ENCODE data around the gene RLN2. TPM values are rescaled to one million over a fixed set of nuclear protein-coding genes. Genes with fewer than 3 reads are reported as not detected.
"Not testable (repeated sequence)": the region's sequence is repeated elsewhere in the genome, so short reads cannot be mapped to it uniquely, and the experiment has no call there.

The RLN2 gene
- 1 to 10 TPM; 3.0 to 4.2 (median 3.4) TPM for polyA plus RNA-seq (ENCODE audit: insufficient read length in 3 of 3)

- DNase-seq (ENCODE audit: low read depth in 3 of 3, low spot score in 2 of 3), result peak in 1 of 3 donors; percentile 5
These were observed at the start of gene RLN2 for GRCh38 chr9:5303840-5304795. TSS of gene RLN2 (minus strand) at chr9:5304716. CDS start at chr9:5304580, 136 bp downstream.

GRCh38 chr9:5354184-5354583 lies 49.7 kb upstream of the RLN2 start:
- DNase-seq (ENCODE audit: low read depth in 3 of 3, low spot score in 2 of 3), result no peak

DNA sequence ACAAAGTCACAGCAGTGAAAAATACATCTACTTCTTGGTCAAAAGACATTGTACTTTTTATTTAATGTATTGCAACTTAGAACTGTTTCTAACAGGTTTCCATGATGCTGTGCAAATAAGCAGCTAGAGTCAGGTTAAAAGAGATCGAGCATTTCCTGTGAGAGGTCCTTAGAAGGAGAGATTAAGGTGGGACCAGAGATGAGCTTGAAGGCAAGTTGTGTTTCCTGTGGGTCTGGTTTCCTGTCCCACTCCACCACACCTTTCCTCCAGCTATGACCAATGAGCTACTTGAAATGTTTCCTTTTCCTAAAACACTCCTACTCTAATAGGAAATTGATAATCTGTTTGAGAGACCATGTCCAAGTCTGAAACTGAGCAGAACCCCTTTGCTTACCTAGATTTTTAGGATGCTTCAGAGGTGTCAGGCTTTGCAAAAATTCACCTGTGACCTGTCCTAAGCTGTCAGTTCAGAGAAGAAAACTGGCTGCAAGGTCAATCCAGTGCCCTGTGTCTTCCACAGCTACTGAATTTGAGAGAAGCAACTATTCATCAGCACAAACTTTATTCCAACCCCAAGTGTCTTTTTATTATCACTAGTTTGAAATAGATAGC lies 48.2 kb upstream of the RLN2 start:
- no peak for DNase-seq (ENCODE audit: low read depth in 3 of 3, low spot score in 2 of 3)

DNA sequence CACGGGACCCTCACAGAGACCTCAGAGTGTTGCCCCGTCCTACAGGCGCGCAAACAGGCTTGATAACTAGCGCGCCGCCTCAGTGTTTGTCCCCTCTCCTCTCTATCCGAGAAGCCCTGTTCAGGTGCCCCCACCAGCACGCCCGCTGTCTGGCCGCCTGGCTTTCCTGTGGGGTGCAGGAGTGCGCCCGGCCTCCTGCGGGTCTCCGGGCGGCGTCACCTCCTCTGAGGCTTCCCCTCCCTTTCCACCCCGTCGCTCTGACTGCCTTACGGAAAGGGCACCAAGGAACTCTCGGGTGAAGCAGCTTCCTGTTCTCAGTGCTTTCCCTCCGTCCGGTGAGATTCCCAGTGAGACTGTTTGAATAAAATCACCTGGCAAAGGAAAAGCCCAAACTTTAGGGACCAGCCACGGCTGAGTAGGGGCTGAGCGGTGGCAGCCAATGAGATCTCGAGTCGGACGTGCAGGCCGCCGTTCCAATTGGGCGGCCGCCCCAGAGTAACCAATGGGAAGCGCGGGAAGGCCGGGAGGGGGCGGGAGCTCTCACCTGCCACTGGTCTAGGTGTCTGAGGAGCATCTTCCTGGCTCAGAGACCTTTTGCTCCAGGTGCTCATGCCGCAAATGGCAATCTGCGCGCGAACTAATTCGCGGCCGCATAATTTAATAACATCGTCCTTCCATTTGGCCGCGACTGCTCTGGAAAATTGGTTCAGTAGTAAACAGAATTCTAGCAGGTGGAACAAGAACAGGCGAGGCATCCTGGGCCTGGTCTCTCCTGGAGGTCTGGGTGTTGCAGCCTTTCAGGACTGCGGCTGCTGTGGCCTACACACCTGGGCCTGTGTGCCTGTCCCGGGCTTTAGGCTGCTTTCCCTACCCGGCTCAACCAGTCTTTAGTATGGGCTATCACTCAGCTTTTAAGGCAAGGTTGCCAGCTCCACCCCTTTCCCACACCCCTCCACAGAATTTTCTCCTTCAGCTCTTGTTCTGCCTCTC lies 34.8 kb upstream of the RLN2 start, which contains the start of gene RLN1:
RLN1 (minus strand) TSS at position 885 of the 990 bp plus-strand sequence; CDS start at position 755, 130 bp downstream.
- peak in 1 of 3 donors; percentile 3 for DNase-seq (ENCODE audit: low read depth in 3 of 3, low spot score in 2 of 3)

DNA sequence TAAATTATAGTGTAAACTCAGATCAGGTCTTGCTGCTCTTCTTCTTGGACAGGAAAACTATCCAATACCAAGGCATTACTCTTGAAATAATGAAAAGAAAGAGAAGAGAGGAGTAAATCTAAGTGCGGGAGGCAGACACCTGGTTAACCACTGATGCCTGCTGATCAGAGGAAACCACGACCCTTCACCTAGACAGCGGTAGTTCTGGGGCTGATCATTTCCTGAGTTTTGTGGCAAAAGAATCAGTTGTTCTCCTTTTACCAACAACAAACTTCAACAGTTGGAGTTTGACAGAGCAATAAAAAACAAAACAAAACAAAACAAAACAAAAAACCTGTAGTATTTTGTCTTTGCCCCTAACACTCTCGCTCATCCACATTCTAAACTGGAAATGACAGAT lies 32.2 kb upstream of the RLN2 start:
- DNase-seq (ENCODE audit: low read depth in 3 of 3, low spot score in 2 of 3), result no peak

DNA sequence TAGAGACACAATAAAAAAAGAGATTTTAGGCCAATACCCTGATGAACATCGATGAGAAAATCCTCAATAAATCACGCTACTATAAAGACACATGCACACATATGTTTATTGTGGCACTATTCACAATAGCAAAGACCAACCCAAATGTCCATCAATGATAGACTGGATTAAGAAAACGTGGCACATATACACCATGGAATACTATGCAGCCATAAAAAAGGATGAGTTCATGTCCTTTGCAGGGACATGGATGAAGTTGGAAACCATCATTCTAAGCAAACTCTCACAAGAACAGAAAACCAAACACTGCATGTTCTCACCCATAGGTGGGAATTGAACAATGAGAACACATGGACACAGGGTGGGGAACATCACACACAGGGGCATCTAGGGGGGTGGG lies 26.8 kb upstream of the RLN2 start:
- DNase-seq (ENCODE audit: low read depth in 3 of 3, low spot score in 2 of 3), result not testable (repeated sequence)

GRCh38 chr9:5326893-5327548 lies 22.5 kb upstream of the RLN2 start:
- no peak for DNase-seq (ENCODE audit: low read depth in 3 of 3, low spot score in 2 of 3)

DNA sequence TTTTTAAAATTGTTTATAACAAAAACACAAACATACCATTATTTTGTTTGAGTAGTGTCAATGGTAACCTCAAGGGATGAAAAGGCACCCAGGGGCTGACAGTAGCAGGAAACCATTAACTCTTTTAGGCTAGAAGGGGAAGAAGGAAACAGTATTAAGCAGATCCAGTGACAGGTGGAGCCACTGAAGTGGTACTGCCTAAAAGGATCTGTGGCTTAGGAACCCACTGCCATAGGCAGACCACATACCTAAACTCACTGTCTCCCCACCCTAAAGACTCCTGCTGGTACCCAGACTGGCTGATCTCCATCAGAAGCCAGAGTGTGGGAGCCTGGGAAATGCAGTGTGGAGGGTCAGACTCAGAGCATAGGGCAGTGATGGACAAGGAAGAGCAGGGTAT lies 21.7 kb upstream of the RLN2 start:
- DNase-seq (ENCODE audit: low read depth in 3 of 3, low spot score in 2 of 3), result no peak

GRCh38 chr9:5321601-5322000 lies 17.1 kb upstream of the RLN2 start:
- not testable (repeated sequence) for DNase-seq (ENCODE audit: low read depth in 3 of 3, low spot score in 2 of 3)

- DNase-seq (ENCODE audit: low read depth in 3 of 3, low spot score in 2 of 3), result no peak
These were observed 16.5 kb upstream of the RLN2 start for GRCh38 chr9:5321058-5321457.

DNA sequence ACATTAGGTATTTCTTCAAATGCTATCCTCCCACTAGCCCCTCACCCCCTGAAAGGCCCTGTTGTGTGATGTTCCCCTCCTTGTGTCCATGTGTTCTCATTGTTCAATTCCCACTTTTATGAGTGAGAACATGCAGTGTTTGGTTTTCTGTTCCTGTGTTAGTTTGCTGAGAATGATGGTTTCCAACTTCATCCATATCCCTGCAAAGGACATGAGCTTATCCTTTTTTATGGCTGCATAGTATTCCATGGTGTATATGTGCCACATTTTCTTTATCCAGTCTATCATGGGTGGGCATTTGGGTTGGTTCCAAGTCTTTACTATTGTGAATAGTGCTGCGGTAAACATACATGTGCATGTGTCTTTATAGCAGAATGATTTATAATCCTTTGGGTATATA lies 11.9 kb upstream of the RLN2 start:
- not testable (repeated sequence) for DNase-seq (ENCODE audit: low read depth in 3 of 3, low spot score in 2 of 3)

DNA sequence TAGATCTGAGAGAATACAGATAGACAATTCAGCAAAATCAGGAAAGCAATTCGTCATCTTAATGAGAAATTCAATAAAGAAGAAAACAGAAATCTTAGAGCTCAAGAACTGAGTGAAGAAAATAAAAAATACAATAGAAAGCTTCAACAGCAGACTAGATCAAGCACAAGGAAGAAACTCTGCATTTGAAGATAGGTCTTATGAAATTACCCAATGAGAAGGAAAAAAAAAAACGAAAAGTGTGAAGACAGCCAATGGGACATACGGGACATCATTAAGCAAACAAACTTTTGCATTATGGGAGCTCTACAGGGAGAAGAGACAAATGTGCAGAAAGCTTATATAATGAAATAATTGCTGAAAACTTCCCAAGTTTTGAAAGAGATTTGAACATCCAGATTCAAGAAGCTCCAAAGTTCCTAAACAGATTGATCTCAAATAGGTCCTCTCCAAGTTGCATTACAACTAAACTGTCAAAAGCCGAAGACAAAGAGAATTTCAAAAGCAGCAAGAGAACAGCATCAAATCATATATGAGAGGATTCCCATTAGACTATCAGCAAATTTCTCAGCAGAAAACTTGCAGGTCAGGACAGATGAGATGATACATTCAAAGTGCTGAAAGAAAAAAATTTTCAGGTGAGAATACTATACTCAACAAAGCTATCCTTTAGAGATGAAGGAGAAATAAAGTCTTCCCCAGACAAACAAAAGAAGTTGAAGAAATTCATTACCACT lies 10.8 kb upstream of the RLN2 start:
- no peak for DNase-seq (ENCODE audit: low read depth in 3 of 3, low spot score in 2 of 3)

GRCh38 chr9:5310851-5311250 lies 6.3 kb upstream of the RLN2 start:
- no peak for DNase-seq (ENCODE audit: low read depth in 3 of 3, low spot score in 2 of 3)

DNA sequence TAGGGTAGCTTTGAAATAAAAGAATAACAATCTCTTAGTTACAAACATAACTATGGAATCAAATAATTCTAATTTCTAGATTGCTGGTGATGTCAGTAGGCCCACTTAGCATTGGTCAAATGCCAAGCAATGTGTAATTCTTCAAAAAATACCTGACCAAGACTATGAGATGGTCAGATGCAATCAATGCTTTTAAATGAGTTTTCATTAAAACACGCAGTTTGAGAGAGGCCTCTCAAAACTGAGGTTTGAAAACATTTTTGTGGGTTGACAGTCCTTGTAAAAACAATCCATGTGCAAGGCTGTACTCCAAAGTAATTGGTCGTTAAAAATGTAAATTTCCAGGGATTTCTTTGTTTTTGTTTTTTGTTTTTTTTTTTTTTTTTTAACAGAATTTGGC lies 1.2 kb upstream of the RLN2 start:
- DNase-seq (ENCODE audit: low read depth in 3 of 3, low spot score in 2 of 3), result no peak

- DNase-seq (ENCODE audit: low read depth in 3 of 3, low spot score in 2 of 3), result no peak
These were observed 3.0 kb downstream of the RLN2 start for GRCh38 chr9:5301544-5301943.

GRCh38 chr9:5292141-5292540 lies 12.4 kb downstream of the RLN2 start:
- no peak for DNase-seq (ENCODE audit: low read depth in 3 of 3, low spot score in 2 of 3)

GRCh38 chr9:5288591-5288990 lies 15.9 kb downstream of the RLN2 start:
- no peak for DNase-seq (ENCODE audit: low read depth in 3 of 3, low spot score in 2 of 3)

DNA sequence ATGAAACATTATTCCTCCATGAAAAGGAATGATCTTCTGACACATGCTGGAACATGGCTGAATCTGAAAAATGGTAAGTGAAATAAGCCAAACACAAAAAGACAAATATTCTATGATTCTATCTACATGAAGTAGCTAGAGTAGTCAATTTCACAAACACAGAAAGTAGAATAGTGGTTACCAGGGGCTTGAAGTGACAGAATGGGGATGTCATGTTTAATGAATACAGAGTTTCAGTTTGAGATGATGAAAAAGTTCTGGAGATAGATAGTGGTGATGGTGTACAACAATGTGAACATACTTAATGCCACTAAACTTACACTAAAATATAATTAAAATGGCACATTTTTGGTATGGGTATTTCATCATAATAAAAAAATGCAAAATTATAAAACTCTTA lies 18.3 kb downstream of the RLN2 start:
- no peak for DNase-seq (ENCODE audit: low read depth in 3 of 3, low spot score in 2 of 3)

DNA sequence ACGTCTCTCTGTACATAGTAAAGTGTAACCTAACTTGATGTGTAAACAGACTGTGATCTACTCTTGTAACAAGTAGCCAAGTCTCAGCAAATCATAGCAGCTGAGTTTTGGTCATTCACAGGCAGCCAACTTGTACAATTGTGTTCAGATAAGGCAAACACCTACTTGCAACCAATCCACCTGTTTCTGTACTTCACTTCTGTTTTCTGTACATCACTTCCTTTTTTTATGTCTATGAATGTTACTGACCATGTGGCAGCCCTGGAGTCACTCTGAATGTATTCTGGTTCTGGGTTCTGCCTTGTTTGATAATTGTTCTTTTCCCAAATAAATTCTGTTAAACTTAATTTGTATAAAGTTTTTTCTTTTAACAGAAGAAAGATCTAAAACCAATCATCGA lies 26.0 kb downstream of the RLN2 start:
- DNase-seq (ENCODE audit: low read depth in 3 of 3, low spot score in 2 of 3), result no peak

All from right renal cortex interstitium (tissue), 3 donors.